Renal cortex interstitium (tissue), 11 donors: Measurements from ENCODE around the gene TRIM40. TPM values are rescaled to one million over a fixed set of nuclear protein-coding genes. Genes with fewer than 3 reads are reported as not detected.
A peak's percentile ranks its signal among the peaks of the same experiment; 100 is the strongest.
"Not testable (repeated sequence)": the region's sequence is repeated elsewhere in the genome, so short reads cannot be mapped to it uniquely, and the experiment has no call there.

Source experiments
- DNase-seq, 11 donors: peaks; one replicate each; pipeline ENCODE4 v3.0.0-alpha.2; 2013; ENCODE audit warnings: low read depth in 9 of 11, low spot score in 4 of 11; ENCODE audit errors: extremely low read depth in 1 of 11
- polyA plus RNA-seq, 3 donors: library from polyadenylated mRNA; unstranded; fragments of 120-200 nt; gene quantifications; one replicate each; pipeline ENCODE4 v1.2.1, GENCODE V29; 2013; ENCODE audit not compliant: insufficient read length in 3 of 3

TRIM40 gene
- polyA plus RNA-seq, 3 donors = 0.10 to 0.23 (median 0.11) TPM

DNA sequence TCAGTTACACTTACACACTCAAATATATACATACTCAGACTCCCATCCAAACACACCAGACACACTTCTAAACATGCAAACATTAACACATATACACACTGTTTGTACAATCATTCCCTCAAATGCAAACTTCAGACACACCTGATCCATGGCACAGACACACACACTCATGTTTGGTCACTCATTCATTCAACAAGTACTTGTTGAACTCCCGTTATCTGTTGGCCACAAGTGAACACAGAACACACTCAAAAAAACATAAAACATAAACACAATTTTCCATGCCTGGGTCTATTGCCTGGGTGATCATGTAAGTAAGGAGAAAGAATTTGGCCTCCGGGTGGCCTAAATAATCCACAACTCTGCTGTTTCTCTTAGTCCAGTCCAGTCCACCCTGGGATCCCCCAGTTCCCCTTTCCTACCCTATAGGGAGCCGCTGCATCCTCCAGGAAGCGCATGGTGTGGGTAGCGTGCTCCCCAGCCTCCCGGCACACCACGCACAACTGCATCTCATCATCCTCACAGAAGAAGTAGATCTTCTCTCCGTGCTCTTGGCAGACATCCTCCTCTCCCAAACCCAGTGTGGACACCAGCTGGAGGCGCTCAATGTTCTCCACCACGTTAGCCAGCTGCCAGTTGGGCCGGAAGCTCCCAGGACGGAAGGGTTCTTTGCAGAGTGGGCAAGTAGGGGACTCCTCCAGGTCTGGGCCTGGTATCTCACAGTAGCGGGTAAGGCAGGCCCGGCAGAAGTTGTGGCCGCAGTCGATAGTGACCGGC is 24.3 kb downstream of the TRIM40 start:
- no peak for DNase-seq

DNA sequence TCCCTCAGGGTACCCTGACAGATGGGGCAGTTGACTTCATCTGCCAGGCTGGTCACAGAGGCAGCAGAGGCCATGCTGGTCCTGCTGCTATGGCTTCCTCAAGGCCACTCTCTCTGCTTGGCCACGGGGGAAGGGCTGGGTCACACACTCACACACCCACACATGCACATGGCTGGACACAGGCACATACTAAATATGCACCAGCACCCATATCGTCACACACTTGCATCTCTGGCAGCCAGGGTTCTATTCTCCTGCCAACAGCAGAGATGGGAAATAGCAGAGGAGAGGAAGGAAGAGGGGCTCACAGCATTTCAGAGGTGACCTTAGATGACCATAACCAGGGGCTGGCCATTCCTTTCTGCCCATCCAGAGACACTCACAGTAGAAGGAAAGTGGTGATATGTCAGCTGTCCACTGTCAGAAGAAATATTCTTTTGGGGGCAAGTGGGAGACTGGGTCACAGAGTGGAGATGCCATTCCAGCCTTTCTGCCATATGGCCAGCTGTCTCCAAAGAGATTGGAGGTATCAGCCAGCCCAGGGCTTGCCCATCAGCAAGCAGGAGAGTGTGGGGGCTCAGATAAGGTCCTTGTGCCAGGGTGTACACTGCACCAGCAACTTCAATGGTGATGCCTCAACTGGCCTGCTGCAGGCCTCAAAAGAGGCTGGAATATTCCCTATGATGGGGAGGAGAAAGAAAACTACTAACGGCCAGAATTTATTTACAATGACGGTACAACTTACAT is 25.0 kb downstream of the TRIM40 start, which contains the start of gene TRIM10:
TSS of gene TRIM10 (minus strand) at position 427 of the 747 bp plus-strand sequence. CDS start at position 74, 353 bp downstream.
- no peak for DNase-seq

DNA sequence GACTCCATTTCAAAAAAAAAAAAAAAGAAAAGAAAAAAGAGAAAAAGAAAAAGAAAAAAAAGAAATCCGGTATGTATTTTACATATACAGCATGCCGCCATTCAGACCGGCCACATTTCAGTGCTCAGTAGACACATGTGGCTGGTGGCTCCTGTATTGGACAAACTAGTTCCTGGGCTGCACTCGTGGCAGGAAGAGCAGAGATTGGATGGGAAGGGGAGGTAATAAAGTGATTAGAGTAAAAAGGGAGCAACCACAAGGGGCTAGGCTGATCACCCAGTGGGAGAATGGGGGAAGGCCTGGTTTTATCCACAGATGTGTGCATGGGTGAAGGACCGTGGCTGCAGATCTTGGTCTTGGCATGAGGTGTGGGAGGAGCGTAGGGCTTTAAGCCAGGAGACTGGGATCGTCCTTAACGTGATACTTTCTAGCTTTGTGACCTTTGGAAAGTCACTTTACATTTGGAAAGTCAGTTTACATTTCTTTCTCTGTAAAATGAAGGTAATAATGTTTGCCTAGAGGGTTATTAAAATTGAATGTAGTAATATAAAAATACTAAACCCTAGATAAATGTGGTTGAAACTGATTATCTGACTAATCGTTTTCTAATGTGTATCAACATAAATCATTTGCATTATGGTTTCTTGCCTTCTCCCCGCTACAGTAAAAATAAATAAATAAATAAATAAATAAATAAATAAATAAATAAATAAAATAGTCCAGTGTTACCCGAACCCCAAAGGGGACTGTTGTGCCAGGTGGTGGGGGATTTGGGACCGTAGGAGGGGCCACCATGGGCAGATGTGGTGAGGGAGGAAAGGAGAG is 26.5 kb downstream of the TRIM40 start:
- no peak for DNase-seq

DNA sequence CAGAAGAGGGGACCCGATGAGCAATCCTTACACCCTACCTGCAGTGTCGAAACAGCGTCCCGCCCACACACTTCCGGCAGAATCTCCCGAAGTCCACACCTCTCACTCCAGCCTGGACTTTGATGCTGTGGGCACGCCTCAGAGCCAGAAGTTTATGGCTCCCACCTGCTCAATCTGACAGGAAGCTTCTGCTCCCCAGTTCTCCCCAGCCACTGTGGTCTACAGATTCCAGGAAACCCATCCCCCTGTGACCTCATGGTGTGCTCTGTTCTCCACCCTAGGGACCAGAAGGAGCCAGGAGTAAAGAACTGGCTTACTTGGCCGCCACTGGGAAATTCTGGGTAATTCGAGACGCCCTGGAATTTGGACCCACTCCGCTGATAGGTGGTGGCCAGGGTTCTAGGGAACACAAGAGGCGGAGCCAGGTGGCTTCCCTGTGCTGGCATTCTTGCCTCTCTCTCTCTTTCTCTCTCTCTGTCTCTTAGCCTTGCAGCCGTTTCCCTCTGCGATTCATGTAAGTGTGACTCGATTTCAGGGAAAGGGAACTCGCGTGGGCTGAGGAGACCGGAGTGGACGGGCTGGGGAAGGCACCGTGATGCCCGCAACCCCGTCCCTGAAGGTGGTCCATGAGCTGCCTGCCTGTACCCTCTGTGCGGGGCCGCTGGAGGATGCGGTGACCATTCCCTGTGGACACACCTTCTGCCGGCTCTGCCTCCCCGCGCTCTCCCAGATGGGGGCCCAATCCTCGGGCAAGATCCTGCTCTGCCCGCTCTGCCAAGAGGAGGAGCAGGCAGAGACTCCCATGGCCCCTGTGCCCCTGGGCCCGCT is 27.4 kb downstream of the TRIM40 start, which contains the start of gene TRIM15:
TSS of gene TRIM15 (plus strand) at position 457 of the 828 bp plus-strand sequence. CDS start at position 596, 139 bp downstream.
- no peak for DNase-seq

DNA sequence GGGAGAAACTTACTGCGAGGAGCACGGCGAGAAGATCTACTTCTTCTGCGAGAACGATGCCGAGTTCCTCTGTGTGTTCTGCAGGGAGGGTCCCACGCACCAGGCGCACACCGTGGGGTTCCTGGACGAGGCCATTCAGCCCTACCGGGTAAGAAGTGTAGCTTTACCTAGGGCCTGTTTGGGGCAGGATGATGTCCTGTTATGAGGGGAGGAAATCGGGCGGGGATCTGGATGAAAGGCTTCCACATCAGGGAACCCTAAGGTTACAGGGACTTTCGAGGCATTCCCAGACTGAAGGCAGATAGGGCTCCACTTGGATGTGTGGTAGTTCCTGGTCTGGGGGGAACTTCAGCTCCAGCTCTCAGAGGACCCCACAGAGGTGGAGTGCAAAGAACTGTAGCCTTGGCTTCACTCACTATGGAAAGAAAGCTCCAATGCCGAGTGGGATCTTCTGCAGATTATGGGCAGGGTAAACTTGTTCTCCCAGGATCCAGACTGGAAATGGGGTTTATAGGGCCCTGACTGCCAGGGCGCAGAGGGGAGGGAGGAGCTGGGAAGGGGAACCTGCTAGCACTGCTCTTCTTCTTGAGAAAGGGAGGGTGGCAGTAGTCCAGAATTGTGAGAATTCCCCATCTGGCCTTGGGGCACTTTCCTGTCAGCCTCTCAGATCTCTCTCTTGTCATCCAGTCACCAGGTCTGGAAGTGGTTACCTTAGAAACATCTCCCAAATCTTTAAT is 28.1 kb downstream of the TRIM40 start:
- no peak for DNase-seq

DNA sequence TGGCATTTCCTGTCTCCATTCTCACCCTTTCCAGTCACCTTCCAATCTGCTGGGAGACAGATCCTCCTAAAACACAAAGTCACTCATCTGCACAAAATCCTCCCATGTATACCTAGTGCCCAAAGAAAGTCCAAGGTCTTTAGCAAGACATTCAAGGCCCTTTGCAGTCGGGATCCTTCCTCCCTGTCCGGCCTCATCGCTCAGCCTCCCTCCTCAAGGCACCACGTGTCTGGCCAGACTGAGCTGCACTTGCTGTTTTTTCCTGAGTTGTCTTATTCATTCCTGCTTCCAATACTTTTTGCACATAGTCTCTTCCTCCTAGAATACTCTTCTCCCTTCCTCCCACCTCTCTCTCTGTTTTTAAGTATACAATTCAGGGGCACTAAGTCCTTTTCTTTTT is 28.8 kb downstream of the TRIM40 start:
- no peak for DNase-seq

DNA sequence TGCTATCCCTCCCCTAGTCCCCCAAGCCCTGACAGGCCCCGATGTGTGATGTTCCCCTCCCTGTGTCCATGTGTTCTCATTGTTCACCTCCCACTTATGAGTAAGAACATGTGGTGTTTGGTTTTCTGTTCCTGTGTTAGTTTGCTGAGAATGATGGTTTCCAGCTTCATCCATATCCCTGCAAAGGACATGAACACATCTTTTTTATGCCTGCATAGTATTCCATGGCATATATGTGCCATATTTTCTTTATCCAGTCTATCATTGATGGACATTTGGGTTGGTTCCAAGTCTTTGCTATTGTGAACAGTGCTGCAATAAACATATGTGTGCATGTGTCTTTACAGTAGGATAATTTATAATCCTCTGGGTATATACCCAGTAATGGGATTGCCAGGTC is 29.3 kb downstream of the TRIM40 start:
- DNase-seq = not testable (repeated sequence)

DNA sequence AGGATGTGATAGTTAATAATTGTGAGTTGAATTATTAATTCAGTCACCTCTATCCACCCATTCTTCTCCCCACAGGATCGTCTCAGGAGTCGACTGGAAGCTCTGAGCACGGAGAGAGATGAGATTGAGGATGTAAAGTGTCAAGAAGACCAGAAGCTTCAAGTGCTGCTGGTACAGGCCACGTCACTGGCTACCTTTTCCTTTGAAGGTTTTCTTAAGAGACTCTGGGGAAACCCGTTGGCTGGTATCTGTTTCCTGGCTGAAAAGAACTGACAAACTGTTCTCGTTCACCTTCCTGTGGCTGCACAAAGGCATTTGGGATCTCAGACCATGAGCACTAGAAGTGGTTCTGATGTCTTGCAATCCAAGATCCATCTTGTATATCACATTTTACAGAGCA is 31.2 kb downstream of the TRIM40 start:
- no peak for DNase-seq

DNA sequence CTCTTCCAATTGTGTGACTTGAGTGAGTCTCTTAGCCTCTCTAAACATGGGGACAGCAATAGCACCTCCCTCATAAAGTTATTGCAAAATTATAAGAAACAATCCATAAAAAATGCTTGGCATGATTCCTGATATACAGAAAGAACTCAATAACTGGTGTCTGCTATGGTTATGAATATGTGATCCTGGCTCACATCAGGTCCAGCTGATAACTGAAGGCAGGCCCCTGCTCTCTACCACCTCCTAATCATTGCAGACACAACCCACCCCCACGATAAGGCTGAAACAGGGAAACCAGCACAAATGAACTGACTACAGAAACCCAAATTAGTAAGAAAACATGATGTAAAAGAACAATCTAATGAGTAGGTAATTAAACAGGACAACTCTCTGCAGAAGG is 32.8 kb downstream of the TRIM40 start:
- DNase-seq = no peak

DNA sequence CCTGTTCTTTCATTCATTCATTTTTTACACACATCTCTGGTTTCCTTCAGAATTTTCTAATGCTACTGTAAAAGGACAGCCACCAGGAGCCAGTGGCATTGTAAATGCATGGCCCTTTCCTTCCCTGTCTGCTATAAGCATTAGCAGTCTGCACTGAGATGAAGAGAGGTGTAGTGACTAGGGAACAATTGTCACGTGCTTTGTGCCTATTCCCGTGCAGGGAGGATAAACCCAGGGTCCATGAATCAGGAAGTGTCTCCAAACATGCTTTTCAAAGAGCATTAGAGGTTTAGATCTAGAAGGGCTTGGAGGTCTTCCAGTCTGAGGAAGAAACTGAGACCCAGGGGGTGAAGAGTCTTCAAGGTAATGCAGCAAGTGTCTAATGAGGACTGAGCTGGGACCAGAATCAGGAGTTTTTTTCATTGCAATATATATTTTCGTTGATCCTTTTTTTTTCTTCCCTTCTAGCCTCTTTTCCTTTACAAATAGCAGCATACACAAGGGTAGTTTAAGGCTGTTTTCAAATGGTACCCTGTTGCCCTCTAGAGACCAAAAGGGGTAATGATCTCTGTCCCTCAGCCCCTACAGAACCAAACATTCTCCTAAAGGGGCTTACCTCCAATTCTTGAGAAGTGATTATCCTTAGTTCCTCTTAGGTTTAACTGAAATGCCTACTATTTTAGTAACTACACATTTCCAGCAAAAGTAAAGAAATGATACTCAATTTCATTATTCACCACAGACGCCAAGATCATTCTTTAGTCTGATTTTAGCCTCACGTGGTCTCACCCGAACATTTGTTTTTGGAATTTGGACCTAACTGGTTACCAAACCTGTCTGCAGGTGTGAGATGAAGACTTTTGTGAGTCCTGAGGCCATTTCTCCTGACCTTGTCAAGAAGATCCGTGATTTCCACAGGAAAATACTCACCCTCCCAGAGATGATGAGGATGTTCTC is 34.0 kb downstream of the TRIM40 start:
- DNase-seq = peak in 3 of 11 donors; percentile 15 to 43 (median 43)

DNA sequence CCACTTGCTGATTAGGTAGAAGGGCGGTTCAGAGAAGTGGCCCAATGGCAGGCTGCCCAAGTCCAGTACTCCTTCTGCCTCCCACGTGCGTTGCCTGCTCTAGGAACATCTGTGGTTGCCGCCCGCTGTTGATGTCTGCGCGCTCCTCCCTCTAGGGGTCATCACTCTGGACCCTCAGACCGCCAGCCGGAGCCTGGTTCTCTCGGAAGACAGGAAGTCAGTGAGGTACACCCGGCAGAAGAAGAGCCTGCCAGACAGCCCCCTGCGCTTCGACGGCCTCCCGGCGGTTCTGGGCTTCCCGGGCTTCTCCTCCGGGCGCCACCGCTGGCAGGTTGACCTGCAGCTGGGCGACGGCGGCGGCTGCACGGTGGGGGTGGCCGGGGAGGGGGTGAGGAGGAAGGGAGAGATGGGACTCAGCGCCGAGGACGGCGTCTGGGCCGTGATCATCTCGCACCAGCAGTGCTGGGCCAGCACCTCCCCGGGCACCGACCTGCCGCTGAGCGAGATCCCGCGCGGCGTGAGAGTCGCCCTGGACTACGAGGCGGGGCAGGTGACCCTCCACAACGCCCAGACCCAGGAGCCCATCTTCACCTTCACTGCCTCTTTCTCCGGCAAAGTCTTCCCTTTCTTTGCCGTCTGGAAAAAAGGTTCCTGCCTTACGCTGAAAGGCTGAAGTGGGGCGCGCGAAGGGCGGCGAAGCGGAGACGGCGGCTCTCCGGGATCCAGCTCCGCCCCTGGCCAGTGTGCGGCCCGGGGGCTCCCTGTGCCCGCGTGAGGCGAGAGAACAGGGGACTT is 35.9 kb downstream of the TRIM40 start:
- DNase-seq = peak in 3 of 11 donors; percentile 18 to 29 (median 26)

DNA sequence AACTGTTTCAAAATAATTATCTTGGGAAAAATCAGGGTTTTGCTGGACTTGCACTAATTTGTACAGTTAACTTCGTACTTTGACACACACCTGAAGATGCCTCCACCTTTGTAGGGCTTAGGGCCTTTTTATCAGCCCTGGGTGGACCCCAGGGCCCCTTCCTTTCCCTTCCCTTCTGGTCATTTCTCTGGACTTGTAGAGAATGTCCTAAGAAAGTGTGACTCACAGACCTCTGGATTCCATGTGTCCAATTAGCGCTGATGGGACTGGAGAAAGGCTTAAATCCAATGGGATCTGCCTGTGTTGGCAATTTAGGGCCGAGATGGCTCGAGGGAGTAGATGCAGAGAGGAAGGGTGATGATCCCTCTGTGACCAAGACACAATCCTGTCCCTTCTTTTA is 36.7 kb downstream of the TRIM40 start:
- no peak for DNase-seq

DNA sequence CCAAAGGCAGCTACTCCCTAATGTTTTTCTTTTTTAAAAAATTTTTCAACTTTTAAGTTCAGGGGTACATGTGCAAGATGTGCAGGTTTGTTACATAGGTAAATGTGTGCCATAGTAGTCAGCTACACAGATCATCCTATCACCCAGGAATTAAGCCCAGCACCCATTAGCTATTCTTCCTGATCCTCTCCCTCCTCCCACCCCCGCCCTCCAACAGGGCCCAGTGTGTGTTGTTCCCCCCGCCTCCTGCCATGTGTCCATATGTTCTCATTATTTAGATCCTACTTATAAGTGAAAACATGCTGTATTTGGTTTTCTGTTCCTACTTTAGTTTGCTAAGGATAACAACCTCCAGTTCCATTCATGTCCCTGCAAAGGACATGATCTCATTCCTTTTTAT is 39.8 kb downstream of the TRIM40 start:
- DNase-seq = no peak

DNA sequence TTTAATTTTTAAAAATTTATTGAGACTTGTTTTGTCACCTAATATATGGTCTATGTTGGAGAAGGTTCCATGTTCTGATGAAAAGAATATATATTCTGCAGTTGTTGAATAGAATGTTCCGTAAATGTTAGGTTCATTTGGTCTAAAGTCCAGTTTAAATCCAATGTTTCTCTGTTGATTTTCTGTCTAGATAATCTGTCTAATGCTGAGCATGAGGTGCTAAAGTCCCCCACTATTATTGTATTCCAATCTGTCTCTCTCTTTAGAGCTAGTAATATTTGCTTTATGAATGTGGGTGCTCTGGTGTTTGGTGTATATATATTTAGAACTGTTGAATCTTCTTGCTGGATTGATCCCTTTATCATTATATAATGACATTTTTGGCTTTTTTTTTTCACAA is 42.9 kb downstream of the TRIM40 start:
- DNase-seq = no peak

DNA sequence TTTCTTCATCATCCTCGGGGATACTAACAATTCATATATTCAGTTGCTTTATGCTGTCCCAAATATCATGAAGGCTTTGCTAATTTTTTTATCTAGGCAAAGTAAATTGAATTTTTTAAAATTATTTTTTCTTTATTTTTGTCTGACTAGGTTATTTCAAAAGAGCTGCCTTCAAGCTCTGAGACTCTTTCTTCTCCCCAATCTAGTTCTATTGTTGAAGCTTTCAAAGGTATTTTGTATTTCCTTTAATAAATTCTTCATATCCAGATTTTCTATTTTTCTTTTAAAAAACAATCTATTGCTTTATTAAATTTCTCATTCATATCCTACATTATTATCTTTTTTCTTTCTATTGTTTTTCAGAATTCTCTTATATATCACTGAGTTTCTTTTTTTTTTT is 44.2 kb downstream of the TRIM40 start:
- no peak for DNase-seq

DNA sequence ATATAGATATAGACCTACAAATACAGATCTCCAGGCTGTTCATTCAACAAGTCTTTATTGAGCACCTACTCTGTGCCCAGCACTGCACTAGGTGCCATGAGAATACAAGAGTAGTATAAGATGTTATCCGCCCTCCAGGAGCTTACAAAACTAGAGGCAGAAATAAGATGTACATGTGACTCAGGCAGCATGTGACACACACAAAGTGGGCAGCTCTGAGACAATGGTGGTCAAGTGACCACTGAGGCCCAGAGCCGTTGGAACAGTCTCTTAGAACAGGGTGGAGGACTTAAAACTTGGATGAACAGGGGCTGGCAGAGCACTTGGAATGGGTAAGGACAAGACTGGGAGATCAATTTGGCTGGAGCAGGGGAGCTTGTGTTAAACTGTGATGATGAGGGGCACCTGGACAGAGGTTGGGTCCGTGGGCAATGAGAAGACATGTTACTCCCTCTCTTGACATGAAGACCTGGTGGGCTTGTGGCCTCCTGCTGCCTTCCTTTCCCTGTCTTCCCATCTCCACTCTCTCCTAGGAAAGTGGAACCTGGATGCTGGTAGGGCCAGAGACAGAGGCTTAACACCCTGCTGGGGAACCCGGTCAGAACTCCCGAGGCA is 48.6 kb downstream of the TRIM40 start:
- no peak for DNase-seq
